ENCODE data around the gene STEEP1.

DNA sequence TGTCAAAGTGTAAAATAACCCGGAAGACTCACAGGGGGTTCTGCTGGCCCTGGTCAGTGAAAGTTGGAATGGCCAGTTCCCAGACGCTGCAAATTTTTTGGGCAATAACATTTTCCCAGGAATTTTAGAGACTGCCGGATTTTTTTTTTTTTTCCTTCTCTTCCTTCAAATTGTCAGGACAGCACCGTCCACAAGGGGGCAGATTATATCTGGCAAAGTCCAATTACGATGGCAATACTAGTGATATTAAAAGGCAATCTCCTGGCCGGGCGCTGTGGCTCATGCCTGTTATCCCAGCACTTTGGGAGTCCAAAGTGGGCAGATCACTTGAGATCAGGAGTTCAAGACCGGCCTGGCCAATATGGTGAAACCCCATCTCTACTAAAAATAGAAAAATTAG lies 76.5 kb downstream of the STEEP1 start:
- TF ChIP-seq, protein P1, sequence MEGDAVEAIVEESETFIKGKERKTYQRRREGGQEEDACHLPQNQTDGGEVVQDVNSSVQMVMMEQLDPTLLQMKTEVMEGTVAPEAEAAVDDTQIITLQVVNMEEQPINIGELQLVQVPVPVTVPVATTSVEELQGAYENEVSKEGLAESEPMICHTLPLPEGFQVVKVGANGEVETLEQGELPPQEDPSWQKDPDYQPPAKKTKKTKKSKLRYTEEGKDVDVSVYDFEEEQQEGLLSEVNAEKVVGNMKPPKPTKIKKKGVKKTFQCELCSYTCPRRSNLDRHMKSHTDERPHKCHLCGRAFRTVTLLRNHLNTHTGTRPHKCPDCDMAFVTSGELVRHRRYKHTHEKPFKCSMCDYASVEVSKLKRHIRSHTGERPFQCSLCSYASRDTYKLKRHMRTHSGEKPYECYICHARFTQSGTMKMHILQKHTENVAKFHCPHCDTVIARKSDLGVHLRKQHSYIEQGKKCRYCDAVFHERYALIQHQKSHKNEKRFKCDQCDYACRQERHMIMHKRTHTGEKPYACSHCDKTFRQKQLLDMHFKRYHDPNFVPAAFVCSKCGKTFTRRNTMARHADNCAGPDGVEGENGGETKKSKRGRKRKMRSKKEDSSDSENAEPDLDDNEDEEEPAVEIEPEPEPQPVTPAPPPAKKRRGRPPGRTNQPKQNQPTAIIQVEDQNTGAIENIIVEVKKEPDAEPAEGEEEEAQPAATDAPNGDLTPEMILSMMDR (conservative IDR thresholded peaks at IDR 0.05; ENCODE audit: low read length) = peak; percentile 61
- no peak for TF ChIP-seq EZH2phosphoT487 (IDR thresholded peaks at IDR 0.05; ENCODE audit: borderline replicate concordance)
